WTC11 (cell line): ENCODE measurements around the gene PGAP3. TPM values are rescaled to one million over a fixed set of nuclear protein-coding genes. Genes with fewer than 3 reads are reported as not detected.

Experiments
- ATAC-seq: fragments of 200-7000 bp; cut with Tn5 transposase; 2 replicates; pipeline ENCODE4 v1.10.0; 2021; ENCODE audit warnings: mild to moderate bottlenecking, moderate library complexity
- CTCF ChIA-PET: fragments of 300-600 bp; sonication (Branson Sonifier 250); formaldehyde crosslinking; loops from one replicate; lab custom pipeline; 2021; ENCODE audit warnings: antibody characterized with exemption; lab: Charles Lee
- POLR2A ChIA-PET: fragments of 350-600 bp; sonication (Branson Sonifier 250); formaldehyde crosslinking; loops from one replicate; lab custom pipeline; 2021; ENCODE audit warnings: antibody characterized with exemption; lab: Charles Lee
- DNase-seq: peaks from one replicate; pipeline ENCODE4 v3.0.0; 2021; ENCODE audit warnings: low spot score
- H3K27ac Mint-ChIP-seq: 2 replicates; pipeline ENCODE4 v1.8.0; 2021; ENCODE audit warnings: mixed read lengths
- H3K27me3 Mint-ChIP-seq: 2 replicates; pipeline ENCODE4 v1.8.0; 2021; ENCODE audit warnings: low read depth, mild to moderate bottlenecking, moderate library complexity, mixed read lengths
- H3K36me3 Mint-ChIP-seq: 2 replicates; pipeline ENCODE4 v1.8.0; 2021; ENCODE audit warnings: mixed read lengths
- H3K4me1 Mint-ChIP-seq: 2 replicates; pipeline ENCODE4 v1.8.0; 2022; ENCODE audit warnings: mixed read lengths
- H3K4me3 Mint-ChIP-seq: 2 replicates; pipeline ENCODE4 v1.8.0; 2021; ENCODE audit warnings: mild to moderate bottlenecking, moderate library complexity, mixed read lengths
- H3K9me3 Mint-ChIP-seq: 2 replicates; pipeline ENCODE4 v1.8.0; 2021; ENCODE audit warnings: mixed read lengths
- ETV6 ChIP-seq: sonication (generic); formaldehyde crosslinking; IDR thresholded peaks from 2 replicates; pipeline ENCODE4 v1.8.1; 2022; ENCODE audit warnings: mild to moderate bottlenecking, missing genetic modification reagents
- FOXJ3 ChIP-seq: sonication (generic); formaldehyde crosslinking; IDR thresholded peaks from 2 replicates; pipeline ENCODE4 v1.9.0; 2021; ENCODE audit warnings: missing genetic modification reagents, mild to moderate bottlenecking, borderline replicate concordance
- GRHL2 ChIP-seq: fragments of 250-450 bp; sonication (Bioruptor Pico); IDR thresholded peaks from 2 replicates; pipeline ENCODE4 v1.8.0; 2022; ENCODE audit warnings: mild to moderate bottlenecking, moderate library complexity; ENCODE audit not compliant: insufficient replicate concordance, severe bottlenecking
- HMGA2 ChIP-seq: fragments of 250-450 bp; sonication (Bioruptor Pico); IDR thresholded peaks from 2 replicates; pipeline ENCODE4 v1.4.0; 2021; ENCODE audit warnings: mild to moderate bottlenecking, moderate library complexity
- JAZF1 ChIP-seq: fragments of 250-450 bp; sonication (Bioruptor Pico); IDR thresholded peaks from 2 replicates; pipeline ENCODE4 v1.9.0; 2021; ENCODE audit warnings: moderate library complexity, mild to moderate bottlenecking, inconsistent platforms
- NFE2L1 ChIP-seq: sonication (generic); formaldehyde crosslinking; IDR thresholded peaks from 2 replicates; pipeline ENCODE4 v1.8.1; 2023; ENCODE audit warnings: missing genetic modification reagents
- NR1H2 ChIP-seq: sonication (generic); formaldehyde crosslinking; IDR thresholded peaks from 2 replicates; pipeline ENCODE4 v1.9.0; 2021; ENCODE audit warnings: mild to moderate bottlenecking, moderate library complexity, missing genetic modification reagents
- OVOL2 ChIP-seq: fragments of 250-450 bp; sonication (Bioruptor Pico); IDR thresholded peaks from 2 replicates; pipeline ENCODE4 v1.9.0; 2021; ENCODE audit warnings: mild to moderate bottlenecking, borderline replicate concordance
- RELA ChIP-seq: sonication (generic); formaldehyde crosslinking; IDR thresholded peaks from 2 replicates; pipeline ENCODE4 v1.8.1; 2022; ENCODE audit warnings: missing genetic modification reagents, mild to moderate bottlenecking, borderline replicate concordance
- RORB ChIP-seq: fragments of 250-450 bp; sonication (Bioruptor Pico); IDR thresholded peaks from 2 replicates; pipeline ENCODE4 v1.9.0; 2021; ENCODE audit warnings: mild to moderate bottlenecking
- SP1 ChIP-seq: sonication (generic); formaldehyde crosslinking; conservative IDR thresholded peaks from 2 replicates; pipeline ENCODE4 v1.8.1; 2022; ENCODE audit warnings: missing genetic modification reagents
- ZBTB21 ChIP-seq: sonication (generic); formaldehyde crosslinking; IDR thresholded peaks from 2 replicates; pipeline ENCODE4 v1.8.1; 2023; ENCODE audit warnings: mild to moderate bottlenecking, missing genetic modification reagents, borderline replicate concordance
- ZNF121 ChIP-seq: sonication (generic); formaldehyde crosslinking; IDR thresholded peaks from 2 replicates; pipeline ENCODE4 v1.8.0; 2023; ENCODE audit warnings: missing genetic modification reagents
- ZNF138 ChIP-seq: sonication (generic); formaldehyde crosslinking; conservative IDR thresholded peaks from 2 replicates; pipeline ENCODE4 v1.8.1; 2022; ENCODE audit warnings: mild to moderate bottlenecking, moderate library complexity, missing genetic modification reagents
- ZNF423 ChIP-seq: fragments of 250-450 bp; sonication (Bioruptor Pico); IDR thresholded peaks from 2 replicates; pipeline ENCODE4 v2.1.2; 2022; ENCODE audit warnings: mild to moderate bottlenecking, moderate library complexity
- ZNF671 ChIP-seq: fragments of 250-450 bp; sonication (Bioruptor Pico); IDR thresholded peaks from 2 replicates; pipeline ENCODE4 v1.8.0; 2021; ENCODE audit warnings: mild to moderate bottlenecking
- total RNA-seq: library from RNA; stranded (reverse); gene quantifications from 3 replicates; pipeline ENCODE4 v1.2.3, GENCODE V29; 2021
- TF ChIP-seq, protein P1 (sequence below): fragments of 250-450 bp; sonication (Bioruptor Pico); conservative IDR thresholded peaks from 2 replicates; pipeline ENCODE4 v1.9.0; 2021; ENCODE audit warnings: mild to moderate bottlenecking
- TF ChIP-seq, protein P2 (sequence below): sonication (generic); formaldehyde crosslinking; IDR thresholded peaks from 2 replicates; pipeline ENCODE4 v1.8.0; 2022; ENCODE audit warnings: mild to moderate bottlenecking, missing genetic modification reagents
- TF ChIP-seq, protein P3 (sequence below): sonication (generic); formaldehyde crosslinking; IDR thresholded peaks from 2 replicates; pipeline ENCODE4 v1.8.1; 2023; ENCODE audit warnings: mild to moderate bottlenecking, missing genetic modification reagents, moderate library complexity
- TF ChIP-seq, protein P4 (sequence below): sonication (generic); formaldehyde crosslinking; IDR thresholded peaks from 2 replicates; pipeline ENCODE4 v1.8.1; 2023; ENCODE audit warnings: mild to moderate bottlenecking, missing genetic modification reagents
- TF ChIP-seq, protein P5 (sequence below): sonication (generic); formaldehyde crosslinking; IDR thresholded peaks from 2 replicates; pipeline ENCODE4 v1.8.0; 2022; ENCODE audit warnings: missing genetic modification reagents

Gene PGAP3
- total RNA-seq, 1 experiment from 2014 or later, result 24.9 TPM

DNA sequence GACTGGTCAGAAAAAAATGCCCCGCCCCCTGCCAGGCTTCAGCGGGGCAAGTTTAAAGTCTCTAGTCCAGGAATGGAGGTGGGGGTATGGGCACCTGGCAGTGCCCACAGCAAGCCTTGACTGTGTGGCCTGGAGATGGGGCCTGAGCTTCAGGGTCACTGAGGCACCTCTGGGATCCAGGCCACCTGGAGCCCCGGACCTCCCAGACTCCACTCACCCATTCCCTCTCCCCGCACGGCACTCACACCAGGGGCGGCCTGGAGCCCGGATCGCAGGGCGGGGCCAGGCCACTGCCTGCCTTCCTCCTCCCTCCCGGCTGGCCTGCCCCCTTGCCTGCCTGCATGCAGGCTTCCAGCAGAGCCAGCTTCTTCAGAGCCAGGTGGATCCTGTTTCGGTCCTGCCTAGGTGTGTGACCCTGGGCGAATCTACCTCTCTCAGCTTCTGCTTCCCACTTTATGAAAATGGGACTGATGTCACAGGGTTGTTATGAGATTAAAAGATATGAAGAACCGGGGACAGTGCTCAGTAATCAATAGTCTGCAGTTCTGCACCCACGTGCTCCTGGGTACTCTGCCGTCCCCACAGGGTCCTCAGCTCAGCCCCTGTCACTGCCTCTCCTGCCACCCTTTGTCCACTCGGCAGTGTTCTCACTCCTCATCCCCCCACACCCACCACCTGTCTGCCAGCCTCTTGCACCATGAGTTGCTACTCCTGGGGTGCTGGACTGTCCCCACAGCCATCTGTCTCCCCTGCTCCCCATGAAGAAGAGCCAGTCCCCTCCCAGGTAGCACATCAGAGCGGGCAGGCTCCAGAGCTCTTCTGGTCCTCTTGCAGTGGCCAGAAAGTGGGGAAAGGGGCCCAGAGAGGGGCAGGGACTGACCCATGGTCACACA lies 23.9 kb downstream of the PGAP3 start:
- peaks cover 8% of the 10 kb centered on the region for H3K36me3 Mint-ChIP-seq
- ATAC-seq (peak; percentile 74), DNase-seq (peak; percentile 76)
- H3K9me3 Mint-ChIP-seq, result no peaks in the 10 kb centered on the region
- H3K27me3 Mint-ChIP-seq, result peaks cover 32% of the 10 kb centered on the region
- H3K27ac Mint-ChIP-seq, result peak overlapping the region; percentile 48
- ChIA-PET POLR2A (interaction anchor here (1.2 kb wide), 1 partner anchor 11 kb away, joined by 3 read pairs; no protein-coding TSS in a partner anchor), CTCF (interaction anchor here (0.6 to 18.0 kb wide), 14 partner anchors 8 to 116 kb away, joined by 3 to 876 read pairs (median 6); partner anchors contain the start of genes MIEN1, PGAP3 and PPP1R1B)
- peaks cover 48% of the 10 kb centered on the region for H3K4me1 Mint-ChIP-seq
- H3K4me3 Mint-ChIP-seq, result peak overlapping the region; percentile 60
- TF ChIP-seq SP1 (peak; percentile 58; the same call in 1 of the 2 replicates), ZNF121 (CRISPR knock-in tag) (peak; percentile 97), OVOL2 (no peak), HMGA2 (CRISPR knock-in tag) (no peak), ZBTB21 (CRISPR knock-in tag) (no peak), NFE2L1 (CRISPR knock-in tag) (no peak), NR1H2 (CRISPR knock-in tag) (no peak), FOXJ3 (no peak), JAZF1 (CRISPR knock-in tag) (no peak), ETV6 (CRISPR knock-in tag) (no peak), ZNF671 (CRISPR knock-in tag) (no peak), RELA (CRISPR knock-in tag) (no peak), RORB (CRISPR knock-in tag) (no peak), ZNF423 (peak; percentile 93), ZNF138 (no peak), GRHL2 (CRISPR knock-in tag) (no peak)
- TF ChIP-seq, protein P1, sequence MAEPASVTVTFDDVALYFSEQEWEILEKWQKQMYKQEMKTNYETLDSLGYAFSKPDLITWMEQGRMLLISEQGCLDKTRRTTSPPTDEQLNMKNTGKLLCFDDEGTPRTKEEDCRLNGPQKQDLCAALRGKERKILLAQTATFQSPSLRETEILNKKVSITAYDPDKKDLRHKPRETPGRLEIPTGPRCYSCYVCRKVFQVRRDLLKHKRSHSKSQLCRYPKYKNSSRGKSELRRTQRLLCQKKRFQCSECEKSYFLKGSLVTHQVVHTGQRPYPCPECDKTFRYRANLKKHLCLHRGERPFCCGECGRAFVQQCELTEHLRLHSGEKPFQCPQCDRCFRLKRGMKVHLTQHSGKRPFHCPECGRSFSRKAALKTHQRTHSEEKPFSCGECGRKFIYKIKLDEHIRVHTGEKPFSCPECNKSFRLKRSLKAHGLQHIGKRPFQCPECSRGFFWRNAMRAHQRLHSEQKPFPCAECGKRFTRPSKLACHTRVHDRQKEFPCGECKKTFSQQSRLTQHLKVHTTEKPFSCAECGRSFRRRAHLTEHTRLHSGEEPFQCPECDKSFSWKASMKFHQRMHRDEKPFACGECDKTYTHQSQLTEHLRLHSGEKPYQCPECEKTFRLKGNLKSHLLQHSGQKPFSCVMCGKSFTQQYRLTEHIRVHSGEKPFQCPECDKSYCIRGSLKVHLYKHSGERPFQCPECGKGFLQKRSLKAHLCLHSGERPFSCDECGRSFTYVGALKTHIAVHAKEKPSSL (CRISPR knock-in tag), result no peak
- TF ChIP-seq, protein P2, sequence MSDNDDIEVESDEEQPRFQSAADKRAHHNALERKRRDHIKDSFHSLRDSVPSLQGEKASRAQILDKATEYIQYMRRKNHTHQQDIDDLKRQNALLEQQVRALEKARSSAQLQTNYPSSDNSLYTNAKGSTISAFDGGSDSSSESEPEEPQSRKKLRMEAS (CRISPR knock-in tag), result peak; percentile 33; the same call in 1 of the 2 replicates
- TF ChIP-seq, protein P3, sequence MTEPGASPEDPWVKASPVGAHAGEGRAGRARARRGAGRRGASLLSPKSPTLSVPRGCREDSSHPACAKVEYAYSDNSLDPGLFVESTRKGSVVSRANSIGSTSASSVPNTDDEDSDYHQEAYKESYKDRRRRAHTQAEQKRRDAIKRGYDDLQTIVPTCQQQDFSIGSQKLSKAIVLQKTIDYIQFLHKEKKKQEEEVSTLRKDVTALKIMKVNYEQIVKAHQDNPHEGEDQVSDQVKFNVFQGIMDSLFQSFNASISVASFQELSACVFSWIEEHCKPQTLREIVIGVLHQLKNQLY, result no peak
- TF ChIP-seq, protein P4, sequence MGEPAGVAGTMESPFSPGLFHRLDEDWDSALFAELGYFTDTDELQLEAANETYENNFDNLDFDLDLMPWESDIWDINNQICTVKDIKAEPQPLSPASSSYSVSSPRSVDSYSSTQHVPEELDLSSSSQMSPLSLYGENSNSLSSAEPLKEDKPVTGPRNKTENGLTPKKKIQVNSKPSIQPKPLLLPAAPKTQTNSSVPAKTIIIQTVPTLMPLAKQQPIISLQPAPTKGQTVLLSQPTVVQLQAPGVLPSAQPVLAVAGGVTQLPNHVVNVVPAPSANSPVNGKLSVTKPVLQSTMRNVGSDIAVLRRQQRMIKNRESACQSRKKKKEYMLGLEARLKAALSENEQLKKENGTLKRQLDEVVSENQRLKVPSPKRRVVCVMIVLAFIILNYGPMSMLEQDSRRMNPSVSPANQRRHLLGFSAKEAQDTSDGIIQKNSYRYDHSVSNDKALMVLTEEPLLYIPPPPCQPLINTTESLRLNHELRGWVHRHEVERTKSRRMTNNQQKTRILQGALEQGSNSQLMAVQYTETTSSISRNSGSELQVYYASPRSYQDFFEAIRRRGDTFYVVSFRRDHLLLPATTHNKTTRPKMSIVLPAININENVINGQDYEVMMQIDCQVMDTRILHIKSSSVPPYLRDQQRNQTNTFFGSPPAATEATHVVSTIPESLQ (CRISPR knock-in tag), result no peak
- TF ChIP-seq, protein P5, sequence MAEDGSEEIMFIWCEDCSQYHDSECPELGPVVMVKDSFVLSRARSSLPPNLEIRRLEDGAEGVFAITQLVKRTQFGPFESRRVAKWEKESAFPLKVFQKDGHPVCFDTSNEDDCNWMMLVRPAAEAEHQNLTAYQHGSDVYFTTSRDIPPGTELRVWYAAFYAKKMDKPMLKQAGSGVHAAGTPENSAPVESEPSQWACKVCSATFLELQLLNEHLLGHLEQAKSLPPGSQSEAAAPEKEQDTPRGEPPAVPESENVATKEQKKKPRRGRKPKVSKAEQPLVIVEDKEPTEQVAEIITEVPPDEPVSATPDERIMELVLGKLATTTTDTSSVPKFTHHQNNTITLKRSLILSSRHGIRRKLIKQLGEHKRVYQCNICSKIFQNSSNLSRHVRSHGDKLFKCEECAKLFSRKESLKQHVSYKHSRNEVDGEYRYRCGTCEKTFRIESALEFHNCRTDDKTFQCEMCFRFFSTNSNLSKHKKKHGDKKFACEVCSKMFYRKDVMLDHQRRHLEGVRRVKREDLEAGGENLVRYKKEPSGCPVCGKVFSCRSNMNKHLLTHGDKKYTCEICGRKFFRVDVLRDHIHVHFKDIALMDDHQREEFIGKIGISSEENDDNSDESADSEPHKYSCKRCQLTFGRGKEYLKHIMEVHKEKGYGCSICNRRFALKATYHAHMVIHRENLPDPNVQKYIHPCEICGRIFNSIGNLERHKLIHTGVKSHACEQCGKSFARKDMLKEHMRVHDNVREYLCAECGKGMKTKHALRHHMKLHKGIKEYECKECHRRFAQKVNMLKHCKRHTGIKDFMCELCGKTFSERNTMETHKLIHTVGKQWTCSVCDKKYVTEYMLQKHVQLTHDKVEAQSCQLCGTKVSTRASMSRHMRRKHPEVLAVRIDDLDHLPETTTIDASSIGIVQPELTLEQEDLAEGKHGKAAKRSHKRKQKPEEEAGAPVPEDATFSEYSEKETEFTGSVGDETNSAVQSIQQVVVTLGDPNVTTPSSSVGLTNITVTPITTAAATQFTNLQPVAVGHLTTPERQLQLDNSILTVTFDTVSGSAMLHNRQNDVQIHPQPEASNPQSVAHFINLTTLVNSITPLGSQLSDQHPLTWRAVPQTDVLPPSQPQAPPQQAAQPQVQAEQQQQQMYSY (CRISPR knock-in tag), result no peak
